Stimulated activated CD8-positive, alpha-beta memory T cell treated with anti-CD3 and anti-CD28 coated beads, Interleukin-12 subunit alpha, Interleukin-12 subunit beta, amount 100 ng/mL, for 4 hours (primary cell): ENCODE data around the gene APBB1IP.
"Not testable (repeated sequence)": the region's sequence is repeated elsewhere in the genome, so short reads cannot be mapped to it uniquely, and the experiment has no call there.

Experiments
- DNase-seq: peaks from one replicate; pipeline ENCODE4 v3.0.0-alpha.2; 2020; ENCODE audit warnings: low read depth

The APBB1IP gene

DNA sequence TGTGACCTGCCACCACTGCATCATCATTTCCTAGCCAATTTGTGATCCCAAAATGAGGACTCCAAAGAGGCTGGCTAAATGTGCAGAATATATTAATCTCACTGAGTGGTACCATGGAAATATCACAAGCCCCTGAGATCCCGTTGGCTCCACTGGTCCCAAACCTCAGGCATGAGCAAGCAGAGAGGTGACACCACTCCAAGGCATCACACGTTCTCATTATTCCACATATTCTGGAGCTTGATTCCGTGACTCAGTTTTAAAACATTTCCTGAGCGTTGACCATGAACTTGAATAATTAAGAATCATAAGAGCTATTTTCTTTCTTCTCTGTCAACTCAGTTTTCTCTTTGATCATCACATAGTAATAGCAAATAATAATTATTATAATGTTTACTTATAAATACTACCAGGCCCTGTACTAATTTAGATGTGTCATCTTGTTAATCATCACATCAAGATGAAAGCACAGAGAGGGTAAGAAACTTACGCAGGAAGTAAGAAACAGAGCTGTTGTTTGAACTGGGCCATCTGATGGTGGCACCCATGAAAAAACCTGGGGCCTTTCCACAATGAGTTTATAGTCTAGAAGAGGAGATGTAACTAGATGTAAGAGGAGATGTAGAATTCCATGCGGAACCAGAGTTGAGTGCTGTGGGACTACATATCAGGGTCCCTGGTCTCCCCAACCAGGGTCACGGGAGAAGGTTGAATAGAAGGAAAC is 3.5 kb downstream of the APBB1IP start:
- no peak for DNase-seq

DNA sequence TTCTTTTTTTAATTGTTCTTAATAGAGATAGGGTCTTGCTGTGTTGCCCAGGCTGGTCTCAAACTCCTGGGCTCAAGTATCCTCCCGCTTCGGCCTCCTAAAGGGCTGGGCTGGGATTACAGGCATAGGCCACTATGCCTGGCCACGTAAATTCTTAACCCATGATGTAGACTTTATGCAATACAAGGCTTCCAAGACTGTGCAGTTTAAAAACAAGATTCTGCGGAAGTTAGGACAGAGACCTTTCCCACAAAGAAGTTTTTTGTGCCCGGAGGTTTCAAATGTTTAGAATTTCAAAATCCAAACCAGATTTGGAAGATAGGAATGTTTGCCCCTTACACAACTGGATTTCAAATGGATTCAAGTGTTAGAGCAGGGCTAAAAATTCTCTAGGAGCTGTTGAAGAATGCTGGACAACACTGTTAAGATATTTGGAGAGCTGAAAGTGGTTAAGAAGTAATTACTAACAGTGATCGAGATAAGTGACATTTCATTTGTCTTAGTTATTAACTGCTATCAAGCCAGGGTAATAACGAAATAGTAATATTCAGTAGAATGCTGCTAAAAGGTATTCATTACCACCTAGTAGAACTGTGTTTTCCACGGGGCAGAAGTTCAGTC is 7.4 kb downstream of the APBB1IP start:
- DNase-seq, result no peak

GRCh38 chr10:26446258-26446657 is 8.1 kb downstream of the APBB1IP start:
- DNase-seq, result no peak

GRCh38 chr10:26448292-26448691 is 10.2 kb downstream of the APBB1IP start:
- DNase-seq, result no peak

- peak; percentile 38 for DNase-seq
These were observed 10.7 kb downstream of the APBB1IP start for GRCh38 chr10:26448706-26449435.

GRCh38 chr10:26449726-26450125 is 11.6 kb downstream of the APBB1IP start:
- no peak for DNase-seq

- no peak for DNase-seq
These were observed 13.8 kb downstream of the APBB1IP start for GRCh38 chr10:26451903-26452302.

DNA sequence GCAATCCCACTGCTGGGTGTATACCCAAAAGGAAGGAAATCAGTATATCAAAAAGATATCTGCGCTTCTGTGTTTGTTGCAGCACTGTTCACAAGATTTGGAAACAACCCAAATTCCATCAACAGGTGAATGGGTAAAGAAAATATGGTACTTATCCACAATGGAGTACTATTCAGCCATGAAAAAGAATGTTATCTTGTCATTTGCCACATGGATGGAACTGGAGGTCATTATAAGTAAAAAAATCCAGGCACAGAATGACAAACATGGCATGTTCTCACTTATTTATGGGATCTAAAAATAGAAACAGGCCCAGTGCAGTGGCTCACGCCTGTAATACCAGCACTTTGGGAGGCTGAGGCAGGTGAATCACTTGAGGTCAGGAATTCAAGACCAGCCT is 15.7 kb downstream of the APBB1IP start:
- DNase-seq, result no peak

DNA sequence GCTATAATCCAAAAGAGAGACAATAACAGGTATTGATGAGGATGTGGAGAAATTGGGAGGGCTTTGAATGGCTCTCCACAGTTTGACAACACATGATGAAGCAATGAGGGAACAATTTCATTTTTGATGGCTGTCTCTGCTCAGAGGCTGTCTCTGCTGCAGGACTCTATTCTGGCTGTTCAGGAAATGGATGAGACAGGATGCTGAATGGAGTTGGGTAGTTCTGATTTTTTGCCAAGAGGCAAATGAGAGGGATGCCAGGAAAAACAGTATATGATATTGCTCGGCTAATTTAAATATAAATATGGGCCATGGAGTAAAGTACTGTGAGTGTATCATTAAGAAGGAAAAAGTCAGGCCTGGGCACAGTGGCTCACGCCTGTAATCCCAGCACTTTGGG is 16.8 kb downstream of the APBB1IP start:
- no peak for DNase-seq

- no peak for DNase-seq
These were observed 17.6 kb downstream of the APBB1IP start for GRCh38 chr10:26455567-26456315.

DNA sequence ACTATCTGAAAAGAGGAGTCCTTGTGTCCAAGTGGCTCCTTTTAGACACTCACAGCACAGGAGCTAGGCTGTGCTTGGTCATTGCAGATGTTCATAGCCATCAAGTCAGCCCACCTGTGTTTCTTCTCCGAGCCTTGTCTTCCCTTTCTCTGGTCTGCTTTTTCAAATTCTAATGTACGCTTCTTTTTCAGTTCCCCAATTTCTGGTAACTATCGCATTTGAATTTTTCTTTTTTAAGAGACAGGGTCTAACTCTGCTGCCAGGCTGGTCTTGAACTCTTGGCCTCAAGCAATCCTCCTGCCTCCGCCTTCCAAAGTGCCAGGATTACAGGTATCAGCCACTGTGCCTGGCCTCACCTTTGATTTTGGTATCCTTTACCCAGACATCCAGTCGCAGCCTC is 18.9 kb downstream of the APBB1IP start:
- DNase-seq, result no peak

GRCh38 chr10:26460736-26461135 is 22.6 kb downstream of the APBB1IP start:
- no peak for DNase-seq

DNA sequence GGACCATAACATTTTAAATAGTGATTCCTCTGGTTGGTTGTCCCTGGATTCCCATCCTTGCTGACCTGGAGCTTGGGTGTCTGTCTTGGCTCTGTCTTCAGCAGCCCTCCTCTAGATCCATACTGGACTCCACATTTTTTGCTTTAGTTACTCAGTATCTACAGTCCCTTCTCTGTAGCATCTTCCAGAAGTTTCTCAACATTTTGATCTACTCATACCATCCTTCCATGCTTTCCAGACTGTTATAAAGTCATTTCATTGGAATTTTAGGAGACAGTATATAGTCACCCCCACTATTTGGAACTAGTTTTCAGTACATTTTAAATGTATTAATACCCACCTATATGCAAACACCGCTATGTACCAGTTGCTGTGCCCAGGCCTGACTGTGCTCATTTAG is 25.8 kb downstream of the APBB1IP start:
- DNase-seq, result no peak

- DNase-seq, result no peak
These were observed 26.6 kb downstream of the APBB1IP start for GRCh38 chr10:26464632-26465280.

DNA sequence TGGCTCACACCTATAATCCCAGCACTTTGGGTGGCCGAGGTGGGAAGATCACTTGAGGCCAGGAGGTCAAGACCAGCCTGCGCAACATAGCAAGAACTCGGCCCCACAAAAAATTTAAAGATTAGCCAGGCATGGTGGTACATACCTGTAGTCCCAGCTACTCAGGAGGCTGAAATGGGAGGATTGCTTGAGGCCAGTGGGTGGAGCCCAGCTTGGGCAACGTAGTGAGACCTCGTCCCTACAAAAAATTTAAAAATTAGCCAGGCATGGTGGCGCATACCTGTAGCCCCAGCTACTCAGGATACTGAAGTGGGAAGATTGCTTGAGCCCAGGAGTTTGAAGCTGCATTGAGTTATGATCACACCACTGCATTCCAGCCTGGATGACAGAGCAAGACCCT is 28.4 kb downstream of the APBB1IP start:
- DNase-seq, result not testable (repeated sequence)

DNA sequence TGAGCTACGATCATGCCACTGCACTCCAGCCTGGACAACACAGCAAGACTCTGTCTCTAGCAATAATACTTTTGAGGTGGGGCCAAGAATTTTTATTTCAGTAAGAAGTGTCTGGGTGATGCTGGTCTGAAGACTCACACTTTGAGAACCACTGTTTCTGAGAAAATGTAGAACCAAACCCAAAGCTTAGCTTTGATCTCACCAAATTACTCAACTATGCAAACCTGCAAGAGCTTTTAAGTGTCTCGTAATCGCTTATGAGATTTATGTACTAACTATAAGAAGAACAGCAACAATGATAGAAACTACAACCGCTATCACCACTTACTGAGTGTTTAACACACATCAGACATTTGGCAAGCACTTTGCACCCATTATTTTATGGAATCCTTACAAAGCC is 29.5 kb downstream of the APBB1IP start:
- DNase-seq, result no peak

GRCh38 chr10:26468291-26468690 is 30.1 kb downstream of the APBB1IP start:
- DNase-seq, result no peak

- no peak for DNase-seq
These were observed 30.6 kb downstream of the APBB1IP start for GRCh38 chr10:26468700-26469099.

GRCh38 chr10:26472492-26472778 is 34.3 kb downstream of the APBB1IP start:
- no peak for DNase-seq

GRCh38 chr10:26474026-26474425 is 35.9 kb downstream of the APBB1IP start:
- DNase-seq, result no peak

GRCh38 chr10:26474845-26475244 is 36.7 kb downstream of the APBB1IP start:
- not testable (repeated sequence) for DNase-seq

GRCh38 chr10:26475386-26475785 is 37.2 kb downstream of the APBB1IP start:
- DNase-seq, result no peak
